Left forelimb (tissue), 1 donor: ENCODE results near the gene TANK.

Experiments
- DNase-seq: peaks from one replicate; pipeline ENCODE4 v3.0.0-alpha.2; 2018; ENCODE audit warnings: low spot score

TANK gene

DNA sequence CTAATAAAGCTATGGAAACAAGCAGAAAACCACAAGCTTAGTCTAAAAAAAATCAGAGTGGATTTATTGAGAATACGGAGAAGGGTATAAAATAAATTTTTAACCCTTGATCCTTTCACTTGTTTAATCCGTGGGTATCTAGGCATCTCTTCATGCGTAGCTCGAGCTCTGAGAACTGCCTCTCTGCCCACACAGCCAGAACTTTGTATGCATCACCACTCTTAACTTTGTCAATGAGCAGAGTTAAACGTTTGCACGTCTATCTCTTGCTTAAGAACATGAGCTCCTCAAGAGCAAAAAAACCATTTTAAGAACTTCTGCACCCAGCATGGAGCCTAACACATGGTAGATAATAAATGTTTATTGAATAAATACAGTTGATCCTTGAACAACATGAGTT lies 26.9 kb upstream of the TANK start:
- no peak for DNase-seq

- DNase-seq, result no peak
These were observed 25.4 kb upstream of the TANK start for GRCh38 chr2:161134547-161135518.

DNA sequence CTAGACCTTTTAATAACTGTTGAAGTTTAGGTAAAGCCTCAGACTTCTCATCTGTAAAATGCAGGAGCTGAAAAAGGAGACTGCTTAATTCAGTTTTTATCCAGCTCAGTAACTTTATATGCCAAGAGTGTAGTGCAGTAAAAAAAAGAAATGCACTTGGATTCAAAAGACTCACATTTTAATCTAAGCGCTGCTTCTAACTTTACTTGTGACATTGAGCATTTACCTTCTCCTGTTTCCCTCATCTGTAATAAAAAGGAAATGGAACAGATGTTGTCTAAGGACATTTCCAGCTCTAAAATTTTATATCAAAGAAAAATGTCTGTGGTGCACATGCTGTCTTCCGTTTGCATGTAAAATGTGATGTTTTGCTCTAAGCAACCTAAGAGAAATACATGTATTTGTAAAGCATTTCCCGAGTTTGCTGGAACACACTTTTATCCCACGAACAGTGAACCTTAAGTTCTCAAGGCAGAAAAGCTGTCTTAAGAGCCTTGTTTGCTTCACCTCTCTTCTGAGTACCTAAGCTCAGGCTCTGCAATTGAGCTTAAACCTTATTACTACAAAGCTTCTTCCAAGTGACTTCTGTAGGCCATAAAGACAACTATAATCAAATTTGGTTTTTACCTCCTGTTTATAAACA lies 24.2 kb upstream of the TANK start:
- no peak for DNase-seq

DNA sequence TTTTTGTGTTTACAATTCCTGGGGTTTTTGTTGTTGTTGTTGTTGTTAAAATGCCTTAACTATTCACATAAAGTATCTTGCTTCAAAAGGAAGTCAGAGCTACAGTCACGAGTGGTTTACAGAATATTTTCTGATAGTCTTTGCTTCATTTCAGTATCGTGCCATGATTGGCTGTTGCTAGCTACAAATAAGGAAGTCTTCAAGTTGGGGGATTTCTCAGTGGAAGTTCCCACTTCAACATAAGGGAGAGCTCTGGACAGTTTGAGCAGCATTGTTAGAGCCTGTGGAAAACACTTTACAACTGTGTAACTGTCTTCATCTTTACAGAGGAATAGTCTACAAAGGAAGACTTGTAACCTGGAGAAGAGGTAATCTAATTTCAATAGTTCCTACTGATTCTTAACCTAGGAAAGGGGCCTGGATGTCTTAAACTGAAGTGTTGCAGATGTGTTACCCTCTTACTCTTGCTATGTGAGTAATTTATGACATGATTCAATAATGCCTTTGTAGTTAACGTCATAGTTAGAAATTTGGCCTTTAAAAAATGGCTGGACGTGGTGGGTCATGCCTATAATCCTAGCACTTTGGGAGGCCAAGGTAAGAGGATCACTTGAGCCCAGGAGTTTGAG lies 23.4 kb upstream of the TANK start:
- DNase-seq, result no peak

GRCh38 chr2:161138429-161138828 lies 21.8 kb upstream of the TANK start:
- no peak for DNase-seq

GRCh38 chr2:161139098-161139987 lies 20.9 kb upstream of the TANK start:
- DNase-seq, result no peak

GRCh38 chr2:161141033-161141432 lies 19.2 kb upstream of the TANK start:
- no peak for DNase-seq

- DNase-seq, result no peak
These were observed 13.9 kb upstream of the TANK start for GRCh38 chr2:161146209-161146775.

DNA sequence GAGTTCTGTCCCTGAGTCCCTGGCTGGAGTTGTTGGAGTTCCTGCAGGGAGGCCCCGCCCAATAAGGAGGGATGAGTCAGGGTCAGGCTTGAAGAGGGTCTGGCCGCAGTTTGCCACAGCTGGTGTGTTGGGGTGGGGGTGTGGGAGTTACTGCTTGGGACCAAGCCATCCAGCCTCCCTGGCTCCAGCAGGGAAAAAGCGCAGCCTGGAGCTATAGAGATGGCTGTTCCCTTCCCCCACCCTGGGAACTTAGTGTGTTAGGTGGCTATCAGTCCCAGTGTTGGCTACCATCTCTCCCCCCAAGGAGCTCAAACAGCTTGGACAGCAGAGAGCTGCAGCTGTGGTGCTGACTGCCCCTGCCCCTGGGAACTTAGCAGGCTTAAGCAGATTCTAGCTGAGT lies 13.2 kb upstream of the TANK start:
- DNase-seq, result no peak

DNA sequence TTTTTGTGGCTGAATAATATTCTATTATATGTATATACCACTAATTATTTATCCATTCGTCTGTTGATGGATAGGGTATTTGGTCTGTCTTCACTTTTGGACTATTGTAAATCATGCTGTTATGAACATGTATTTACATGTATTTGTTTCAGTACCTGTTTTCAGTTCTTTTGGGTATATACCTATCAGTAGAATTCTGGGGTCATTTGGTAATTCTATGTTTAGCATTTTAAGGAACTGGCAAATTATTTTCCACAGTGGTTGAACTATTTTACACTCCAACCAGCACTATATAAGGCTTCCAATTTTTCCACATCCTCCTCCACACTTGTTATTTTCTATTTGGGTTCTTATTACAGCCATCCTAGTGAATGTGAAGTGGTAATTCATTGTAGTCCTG lies 12.4 kb upstream of the TANK start:
- DNase-seq, result no peak

DNA sequence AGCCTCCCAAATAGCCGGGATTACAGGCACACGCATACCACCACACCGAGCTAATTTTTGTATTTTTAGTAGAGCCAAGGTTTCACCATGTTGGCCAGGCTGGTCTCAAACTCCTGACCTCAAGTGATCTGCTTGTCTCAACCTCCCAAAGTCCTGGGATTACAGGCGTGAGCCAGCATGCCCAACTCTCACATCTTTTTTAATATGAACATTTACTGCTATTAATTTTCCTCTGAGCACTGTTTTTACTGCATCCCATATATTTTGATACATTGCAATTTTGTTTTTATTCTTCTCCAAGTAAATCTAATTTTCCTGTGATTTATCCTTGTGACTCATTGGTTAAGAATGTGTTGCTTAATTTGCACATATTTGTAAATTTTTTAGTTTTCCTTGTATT lies 9.5 kb upstream of the TANK start:
- no peak for DNase-seq

GRCh38 chr2:161152302-161152701 lies 7.9 kb upstream of the TANK start:
- no peak for DNase-seq

- DNase-seq, result no peak
These were observed 1.3 kb upstream of the TANK start for GRCh38 chr2:161158882-161159281.

DNA sequence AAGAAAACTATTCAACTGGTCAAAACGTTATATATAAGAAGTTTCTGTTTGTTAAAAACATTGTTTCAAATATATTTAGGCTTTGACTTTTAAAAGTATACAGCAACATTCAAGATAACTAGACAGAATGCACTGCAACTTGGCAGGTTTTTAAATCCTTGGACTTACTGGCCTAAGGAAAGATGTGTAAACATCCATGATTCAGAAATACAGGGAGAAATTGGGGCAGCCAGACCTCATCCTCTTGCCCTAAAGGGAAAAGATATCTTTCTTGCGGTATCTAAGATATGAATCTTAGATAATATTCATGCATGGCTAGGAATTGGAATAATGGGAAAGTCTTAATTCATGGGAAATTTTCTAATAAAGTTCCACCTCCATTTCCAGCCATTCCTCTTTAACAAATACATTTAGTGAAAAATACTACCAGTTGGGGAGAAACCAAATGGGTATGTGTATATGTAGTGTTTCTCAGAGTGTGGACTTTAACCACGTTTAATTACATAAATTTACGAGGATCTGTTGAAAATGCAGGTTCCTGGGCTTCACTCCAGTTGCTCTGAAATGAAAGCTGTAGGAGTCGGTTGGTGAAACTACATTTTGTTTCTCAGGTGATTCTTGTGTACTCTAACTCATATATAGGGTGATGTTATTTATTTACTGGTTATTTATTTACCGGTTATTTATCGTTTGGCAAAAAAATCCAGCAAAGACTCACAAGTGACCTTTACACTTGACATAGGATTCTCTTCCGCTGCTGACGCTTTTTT lies 587 bp upstream of the TANK start:
- no peak for DNase-seq

DNA sequence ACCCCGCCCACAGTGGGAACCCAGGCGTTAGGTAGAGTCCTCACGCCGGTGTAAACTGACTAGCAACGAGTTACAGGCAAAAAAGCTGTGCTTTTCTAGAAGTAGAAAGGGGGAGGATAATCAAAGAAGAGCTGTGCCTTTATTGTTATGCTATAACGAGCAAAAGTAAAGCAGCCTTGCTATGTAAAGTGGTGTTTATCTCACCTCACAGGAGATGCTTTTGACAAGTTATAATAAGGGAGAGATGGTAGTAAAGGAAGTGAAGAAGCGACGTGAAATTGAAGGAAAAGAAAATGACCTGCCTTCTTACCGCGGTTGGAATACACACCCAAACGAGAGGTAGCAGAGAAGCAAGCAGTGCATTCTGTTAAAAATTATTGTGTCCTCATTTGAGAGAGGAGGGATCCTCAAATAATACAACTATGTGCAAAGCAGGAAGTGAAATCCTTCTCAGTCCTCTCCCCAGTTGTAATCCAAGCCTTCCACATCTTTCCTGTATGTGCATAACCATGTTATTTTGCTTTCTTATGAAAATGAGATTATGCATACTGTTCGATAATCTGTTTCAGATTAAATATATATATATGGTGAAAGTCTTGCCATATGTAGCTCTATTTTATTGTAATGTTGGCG lies 962 bp downstream of the TANK start:
- no peak for DNase-seq

GRCh38 chr2:161163440-161163839 lies 3.2 kb downstream of the TANK start:
- DNase-seq, result no peak

GRCh38 chr2:161164161-161164560 lies 3.9 kb downstream of the TANK start:
- no peak for DNase-seq

GRCh38 chr2:161165266-161165665 lies 5.0 kb downstream of the TANK start:
- DNase-seq, result no peak

DNA sequence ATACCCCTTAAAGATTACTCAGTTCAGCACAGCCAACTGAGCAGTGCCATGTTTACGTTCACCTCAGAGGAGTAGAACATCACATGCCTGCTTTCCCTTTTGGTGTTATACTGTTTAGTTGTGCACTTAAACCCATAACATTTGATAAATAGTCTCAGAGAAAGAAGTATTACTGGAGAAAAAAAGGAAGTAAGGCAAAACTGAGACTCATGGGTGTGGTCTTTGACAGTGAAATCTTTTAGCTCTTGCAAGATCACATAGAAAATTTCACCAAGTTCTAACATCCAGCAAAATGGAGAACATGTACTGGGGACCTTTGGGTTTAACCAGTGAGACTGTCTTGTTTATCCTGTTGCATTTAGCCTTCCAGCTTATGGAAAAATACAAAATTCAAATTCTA lies 5.6 kb downstream of the TANK start:
- no peak for DNase-seq
